Activated naive CD4-positive, alpha-beta T cell treated with anti-CD3 and anti-CD28 coated beads, Interleukin-2, amount 50 U/mL, for 16 hours (primary cell): Measurements from ENCODE around the gene BTG1.

Source experiments
- DNase-seq: peaks from one replicate; pipeline ENCODE4 v3.0.0-alpha.2; 2020

BTG1 gene

GRCh38 chr12:92145731-92146496 lies at the start of gene BTG1:
Gene BTG1 (minus strand): TSS chr12:92145846. CDS start chr12:92145535, 311 bp downstream.
- peak; percentile 97 for DNase-seq

- no peak for DNase-seq
Observed at GRCh38 chr12:92194561-92194960, 48.9 kb upstream of the BTG1 start.

- DNase-seq, result no peak
Observed at GRCh38 chr12:92193846-92194245, 48.2 kb upstream of the BTG1 start.

GRCh38 chr12:92193063-92193462 lies 47.4 kb upstream of the BTG1 start:
- no peak for DNase-seq

GRCh38 chr12:92192360-92192759 lies 46.7 kb upstream of the BTG1 start:
- DNase-seq, result no peak

- no peak for DNase-seq
Observed at GRCh38 chr12:92191061-92191460, 45.4 kb upstream of the BTG1 start.

GRCh38 chr12:92188517-92189188 lies 43.0 kb upstream of the BTG1 start:
- DNase-seq, result no peak

GRCh38 chr12:92186038-92186470 lies 40.4 kb upstream of the BTG1 start:
- DNase-seq, result no peak

- DNase-seq, result no peak
Observed at GRCh38 chr12:92185052-92185451, 39.4 kb upstream of the BTG1 start.

- no peak for DNase-seq
Observed at GRCh38 chr12:92183575-92183974, 37.9 kb upstream of the BTG1 start.

GRCh38 chr12:92178340-92178739 lies 32.7 kb upstream of the BTG1 start:
- DNase-seq, result no peak

GRCh38 chr12:92176646-92177045 lies 31.0 kb upstream of the BTG1 start:
- no peak for DNase-seq

- no peak for DNase-seq
Observed at GRCh38 chr12:92175961-92176360, 30.3 kb upstream of the BTG1 start.

- no peak for DNase-seq
Observed at GRCh38 chr12:92170050-92170449, 24.4 kb upstream of the BTG1 start.

GRCh38 chr12:92167075-92167474 lies 21.4 kb upstream of the BTG1 start:
- DNase-seq, result no peak

- DNase-seq, result no peak
Observed at GRCh38 chr12:92164712-92165111, 19.1 kb upstream of the BTG1 start.

- DNase-seq, result no peak
Observed at GRCh38 chr12:92162079-92162478, 16.4 kb upstream of the BTG1 start.

GRCh38 chr12:92158796-92159439 lies 13.3 kb upstream of the BTG1 start:
- DNase-seq, result no peak

GRCh38 chr12:92156704-92157395 lies 11.2 kb upstream of the BTG1 start:
- no peak for DNase-seq

- DNase-seq, result no peak
Observed at GRCh38 chr12:92156139-92156538, 10.5 kb upstream of the BTG1 start.

GRCh38 chr12:92155733-92156132 lies 10.1 kb upstream of the BTG1 start:
- DNase-seq, result no peak

GRCh38 chr12:92151916-92152315 lies 6.3 kb upstream of the BTG1 start:
- DNase-seq, result no peak

GRCh38 chr12:92149563-92149962 lies 3.9 kb upstream of the BTG1 start:
- DNase-seq, result no peak
